NT2/D1 (cell line): Measurements from ENCODE around the gene NRG2.

ENCODE experiments used
- DNase-seq: peaks from one replicate; pipeline ENCODE4 v3.0.0-alpha.2; 2011; ENCODE audit warnings: low read depth, low spot score
- H3K27me3 ChIP-seq: 2 replicates; pipeline ENCODE4 v1.6.0; 2011; ENCODE audit warnings: mild to moderate bottlenecking; ENCODE audit not compliant: insufficient read length, insufficient read depth
- H3K36me3 ChIP-seq: 2 replicates; pipeline ENCODE4 v1.6.1; 2011; ENCODE audit warnings: mild to moderate bottlenecking, low read length, mixed read lengths; ENCODE audit not compliant: insufficient read depth, insufficient read length
- H3K4me1 ChIP-seq: 2 replicates; pipeline ENCODE4 v1.5.1; 2011; ENCODE audit not compliant: insufficient read depth, insufficient read length
- H3K4me3 ChIP-seq: 2 replicates; pipeline ENCODE4 v1.5.1; 2011; ENCODE audit warnings: low read depth; ENCODE audit not compliant: insufficient read length
- H3K9ac ChIP-seq: 2 replicates; pipeline ENCODE4 v1.6.0; 2011; ENCODE audit warnings: low read depth; ENCODE audit not compliant: insufficient read length
- H3K9me3 ChIP-seq: 2 replicates; pipeline ENCODE4 v1.5.1; 2011; ENCODE audit warnings: mild to moderate bottlenecking, low read length; ENCODE audit not compliant: insufficient read depth
- SUZ12 ChIP-seq: IDR thresholded peaks from 2 replicates; pipeline ENCODE4 v1.6.1; 2011; ENCODE audit not compliant: insufficient read length, insufficient read depth; ENCODE audit errors: extremely low read depth
- YY1 ChIP-seq: IDR thresholded peaks from 2 replicates; pipeline ENCODE4 v1.6.1; 2011; ENCODE audit not compliant: insufficient read length, insufficient read depth
- ZNF274 ChIP-seq: IDR thresholded peaks from 2 replicates; pipeline ENCODE4 v1.6.1; 2011; ENCODE audit warnings: mild to moderate bottlenecking, low read depth, low read length

Gene NRG2

GRCh38 chr5:139911425-139912120, 131.5 kb downstream of the NRG2 start:
- no peaks in the 10 kb centered on the region for H3K27me3 ChIP-seq
- no peaks in the 10 kb centered on the region for H3K4me1 ChIP-seq
- TF ChIP-seq YY1: no peak
- TF ChIP-seq SUZ12: no peak
- no peak for TF ChIP-seq ZNF274
- H3K36me3 ChIP-seq: no peaks in the 10 kb centered on the region
- DNase-seq: no peak
- H3K4me3 ChIP-seq: no peak overlapping the region
- H3K9ac ChIP-seq: no peak overlapping the region
- H3K9me3 ChIP-seq: no peaks in the 10 kb centered on the region

GRCh38 chr5:139910901-139911300, 132.2 kb downstream of the NRG2 start:
- Histone ChIP-seq H3K9ac (no peak overlapping the region), H3K36me3 (no peaks in the 10 kb centered on the region), H3K9me3 (no peaks in the 10 kb centered on the region), H3K4me3 (no peak overlapping the region), H3K27me3 (no peaks in the 10 kb centered on the region), H3K4me1 (no peaks in the 10 kb centered on the region)
- TF ChIP-seq YY1 (no peak), SUZ12 (no peak), ZNF274 (no peak)
- no peak for DNase-seq

- Histone ChIP-seq H3K9me3 (no peaks in the 10 kb centered on the region), H3K4me3 (no peak overlapping the region), H3K27me3 (no peaks in the 10 kb centered on the region), H3K4me1 (peaks cover 2% of the 10 kb centered on the region), H3K9ac (no peak overlapping the region), H3K36me3 (no peaks in the 10 kb centered on the region)
- no peak for TF ChIP-seq SUZ12
- TF ChIP-seq ZNF274: no peak
- no peak for TF ChIP-seq YY1
- no peak for DNase-seq
These were observed 133.1 kb downstream of the NRG2 start for GRCh38 chr5:139910036-139910435.

GRCh38 chr5:139908749-139909148, 134.3 kb downstream of the NRG2 start:
- TF ChIP-seq SUZ12: no peak
- no peak for TF ChIP-seq YY1
- no peak for TF ChIP-seq ZNF274
- H3K4me3 ChIP-seq: no peak overlapping the region
- peaks cover 5% of the 10 kb centered on the region for H3K27me3 ChIP-seq
- no peak for DNase-seq
- no peaks in the 10 kb centered on the region for H3K9me3 ChIP-seq
- peaks cover 6% of the 10 kb centered on the region for H3K4me1 ChIP-seq
- no peaks in the 10 kb centered on the region for H3K36me3 ChIP-seq
- H3K9ac ChIP-seq: no peak overlapping the region

- no peak for TF ChIP-seq YY1
- TF ChIP-seq ZNF274: no peak
- no peak for TF ChIP-seq SUZ12
- no peak for DNase-seq
- Histone ChIP-seq H3K36me3 (no peaks in the 10 kb centered on the region), H3K27me3 (peaks cover 26% of the 10 kb centered on the region), H3K4me1 (peaks cover 6% of the 10 kb centered on the region), H3K9ac (no peak overlapping the region), H3K4me3 (no peak overlapping the region), H3K9me3 (no peaks in the 10 kb centered on the region)
These were observed 136.4 kb downstream of the NRG2 start for GRCh38 chr5:139906661-139907060.

GRCh38 chr5:139904816-139905661, 138.1 kb downstream of the NRG2 start:
- Histone ChIP-seq H3K9ac (peak overlapping the region; percentile 68), H3K4me1 (peaks cover 6% of the 10 kb centered on the region), H3K4me3 (peak overlapping the region; percentile 57), H3K9me3 (no peaks in the 10 kb centered on the region), H3K36me3 (no peaks in the 10 kb centered on the region), H3K27me3 (peaks cover 42% of the 10 kb centered on the region)
- TF ChIP-seq SUZ12: no peak
- no peak for TF ChIP-seq YY1
- no peak for TF ChIP-seq ZNF274
- peak; percentile 23 for DNase-seq

GRCh38 chr5:139904566-139904815, 138.6 kb downstream of the NRG2 start:
- peak overlapping the region; percentile 57 for H3K4me3 ChIP-seq
- no peaks in the 10 kb centered on the region for H3K9me3 ChIP-seq
- no peaks in the 10 kb centered on the region for H3K36me3 ChIP-seq
- H3K4me1 ChIP-seq: peaks cover 6% of the 10 kb centered on the region
- peaks cover 48% of the 10 kb centered on the region for H3K27me3 ChIP-seq
- DNase-seq: no peak
- TF ChIP-seq ZNF274: no peak
- peak overlapping the region; percentile 68 for H3K9ac ChIP-seq
